Type B pancreatic cell (in vitro differentiated cells): ENCODE data around the gene ALAS1. TPM values are rescaled to one million over a fixed set of nuclear protein-coding genes. Genes with fewer than 3 reads are reported as not detected.

Experiments
- DNase-seq: peaks from one replicate; pipeline ENCODE4 v3.0.0; 2021; ENCODE audit warnings: mixed read lengths; ENCODE audit not compliant: unreplicated experiment; ENCODE audit errors: extremely low spot score
- H3K27ac Mint-ChIP-seq: 2 replicates; pipeline ENCODE4 v1.8.0; 2021; ENCODE audit warnings: mild to moderate bottlenecking, mixed read lengths
- H3K27me3 Mint-ChIP-seq: 2 replicates; pipeline ENCODE4 v1.8.0; 2021; ENCODE audit warnings: mixed read lengths
- H3K36me3 Mint-ChIP-seq: 2 replicates; pipeline ENCODE4 v1.8.0; 2021; ENCODE audit warnings: mixed read lengths
- H3K4me1 Mint-ChIP-seq: one replicate; pipeline ENCODE4 v1.8.0; 2021; ENCODE audit warnings: mixed read lengths; ENCODE audit not compliant: unreplicated experiment
- H3K4me3 Mint-ChIP-seq: 2 replicates; pipeline ENCODE4 v1.8.0; 2021; ENCODE audit warnings: mild to moderate bottlenecking, mixed read lengths
- H3K9me3 Mint-ChIP-seq: 2 replicates; pipeline ENCODE4 v1.8.0; 2021; ENCODE audit warnings: mixed read lengths
- CTCF ChIP-seq: fragments of 200-600 bp; sonication (generic); conservative IDR thresholded peaks from 2 replicates; pipeline ENCODE4 v1.5.0; 2021; ENCODE audit warnings: antibody characterized with exemption, mild to moderate bottlenecking
- total RNA-seq: library from RNA; stranded (reverse); gene quantifications from 2 replicates; pipeline ENCODE4 v1.2.1, GENCODE V29; 2021; ENCODE audit warnings: low replicate concordance

ALAS1 gene
- total RNA-seq, 1 donor from 2014 or later = 57.1 TPM

DNA sequence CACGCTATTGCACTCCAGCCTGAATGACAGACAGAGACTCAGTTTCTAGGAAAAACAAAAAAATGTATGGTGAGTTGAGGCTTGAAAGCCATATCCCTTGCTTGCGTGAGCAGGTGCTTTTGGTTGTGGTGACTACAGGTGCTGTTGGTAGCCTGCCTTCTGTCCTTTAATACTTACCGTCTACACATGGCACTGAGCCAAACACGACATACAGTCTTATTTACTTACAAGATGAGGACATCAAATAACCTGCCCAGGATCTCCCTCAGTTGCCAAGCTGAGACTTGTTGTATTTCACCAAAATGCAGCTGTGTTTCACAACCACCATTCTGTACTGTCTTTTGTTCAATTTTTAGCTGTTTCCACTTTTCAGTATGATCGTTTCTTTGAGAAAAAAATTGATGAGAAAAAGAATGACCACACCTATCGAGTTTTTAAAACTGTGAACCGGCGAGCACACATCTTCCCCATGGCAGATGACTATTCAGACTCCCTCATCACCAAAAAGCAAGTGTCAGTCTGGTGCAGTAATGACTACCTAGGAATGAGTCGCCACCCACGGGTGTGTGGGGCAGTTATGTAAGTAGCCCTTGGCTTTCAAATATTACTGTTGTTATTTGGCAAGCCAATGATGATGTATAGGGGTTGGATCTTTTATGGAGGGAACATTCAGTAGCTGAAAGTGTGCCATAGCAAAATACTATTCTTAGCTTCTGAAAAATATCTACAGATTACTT lies 6.5 kb downstream of the ALAS1 start:
- peaks cover 37% of the 10 kb centered on the region for H3K36me3 Mint-ChIP-seq
- no peak for TF ChIP-seq CTCF
- H3K4me1 Mint-ChIP-seq = peaks cover 2% of the 10 kb centered on the region
- no peaks in the 10 kb centered on the region for H3K9me3 Mint-ChIP-seq
- H3K4me3 Mint-ChIP-seq = no peak overlapping the region
- no peak for DNase-seq
- no peaks in the 10 kb centered on the region for H3K27me3 Mint-ChIP-seq
- H3K27ac Mint-ChIP-seq = no peak overlapping the region

- no peak for DNase-seq
- Mint-ChIP-seq H3K4me1 (no peaks in the 10 kb centered on the region), H3K27ac (no peak overlapping the region), H3K9me3 (no peaks in the 10 kb centered on the region), H3K27me3 (no peaks in the 10 kb centered on the region), H3K4me3 (no peak overlapping the region), H3K36me3 (peaks cover 40% of the 10 kb centered on the region)
- TF ChIP-seq CTCF = no peak
These were observed 7.9 kb downstream of the ALAS1 start for GRCh38 chr3:52205727-52206372.

- Mint-ChIP-seq H3K9me3 (no peaks in the 10 kb centered on the region), H3K27me3 (no peaks in the 10 kb centered on the region), H3K27ac (no peak overlapping the region), H3K4me3 (no peak overlapping the region), H3K36me3 (peaks cover 40% of the 10 kb centered on the region), H3K4me1 (no peaks in the 10 kb centered on the region)
- no peak for TF ChIP-seq CTCF
- no peak for DNase-seq
These were observed 10.6 kb downstream of the ALAS1 start for GRCh38 chr3:52208556-52208955.

DNA sequence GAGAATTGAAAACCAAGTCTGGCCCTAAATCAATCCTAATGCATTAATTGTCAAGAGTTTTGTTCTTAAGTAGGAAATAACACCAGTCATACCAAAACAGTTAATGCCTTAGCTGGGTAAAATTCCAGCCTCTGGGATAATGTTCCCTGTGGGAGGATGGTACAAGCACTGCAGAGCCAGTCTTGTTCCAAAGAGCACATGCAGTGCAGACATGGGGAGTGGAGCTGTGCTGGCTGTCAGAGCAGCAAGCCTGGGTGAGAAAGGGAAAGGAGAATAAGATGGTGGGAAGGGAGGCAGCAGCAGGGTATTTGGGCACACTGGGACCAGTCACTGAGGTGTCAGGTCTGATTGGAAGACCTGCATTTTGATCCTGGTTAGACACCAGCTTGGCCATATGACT lies 12.1 kb downstream of the ALAS1 start:
- Mint-ChIP-seq H3K4me3 (no peak overlapping the region), H3K36me3 (peaks cover 40% of the 10 kb centered on the region), H3K9me3 (no peaks in the 10 kb centered on the region), H3K27me3 (no peaks in the 10 kb centered on the region), H3K4me1 (no peaks in the 10 kb centered on the region), H3K27ac (no peak overlapping the region)
- DNase-seq = no peak
- no peak for TF ChIP-seq CTCF

GRCh38 chr3:52210550-52211046 lies 12.6 kb downstream of the ALAS1 start:
- H3K27me3 Mint-ChIP-seq = no peaks in the 10 kb centered on the region
- no peaks in the 10 kb centered on the region for H3K9me3 Mint-ChIP-seq
- no peak for DNase-seq
- H3K36me3 Mint-ChIP-seq = peaks cover 42% of the 10 kb centered on the region
- TF ChIP-seq CTCF = no peak
- H3K27ac Mint-ChIP-seq = no peak overlapping the region
- H3K4me1 Mint-ChIP-seq = no peaks in the 10 kb centered on the region
- no peak overlapping the region for H3K4me3 Mint-ChIP-seq
